ENCODE data around the gene SLU7.

The SLU7 gene

GRCh38 chr5:160462167-160462566, 43.3 kb upstream of the SLU7 start:
- no peak for TF ChIP-seq FOXP2 (optimal IDR thresholded peaks at IDR 0.05; ENCODE audit: borderline replicate concordance, extremely low read depth, extremely low read length, insufficient read depth)
- TF ChIP-seq POLR2AphosphoS5 (IDR thresholded peaks at IDR 0.05; ENCODE audit: low read depth, low read length), result no peak
- TF ChIP-seq SIN3A (IDR thresholded peaks at IDR 0.05; ENCODE audit: borderline replicate concordance, insufficient read depth, low read length), result no peak
- no peak for TF ChIP-seq TAF1 (IDR thresholded peaks at IDR 0.05; ENCODE audit: borderline replicate concordance, insufficient read depth, low read length)
- TF ChIP-seq, protein P1, sequence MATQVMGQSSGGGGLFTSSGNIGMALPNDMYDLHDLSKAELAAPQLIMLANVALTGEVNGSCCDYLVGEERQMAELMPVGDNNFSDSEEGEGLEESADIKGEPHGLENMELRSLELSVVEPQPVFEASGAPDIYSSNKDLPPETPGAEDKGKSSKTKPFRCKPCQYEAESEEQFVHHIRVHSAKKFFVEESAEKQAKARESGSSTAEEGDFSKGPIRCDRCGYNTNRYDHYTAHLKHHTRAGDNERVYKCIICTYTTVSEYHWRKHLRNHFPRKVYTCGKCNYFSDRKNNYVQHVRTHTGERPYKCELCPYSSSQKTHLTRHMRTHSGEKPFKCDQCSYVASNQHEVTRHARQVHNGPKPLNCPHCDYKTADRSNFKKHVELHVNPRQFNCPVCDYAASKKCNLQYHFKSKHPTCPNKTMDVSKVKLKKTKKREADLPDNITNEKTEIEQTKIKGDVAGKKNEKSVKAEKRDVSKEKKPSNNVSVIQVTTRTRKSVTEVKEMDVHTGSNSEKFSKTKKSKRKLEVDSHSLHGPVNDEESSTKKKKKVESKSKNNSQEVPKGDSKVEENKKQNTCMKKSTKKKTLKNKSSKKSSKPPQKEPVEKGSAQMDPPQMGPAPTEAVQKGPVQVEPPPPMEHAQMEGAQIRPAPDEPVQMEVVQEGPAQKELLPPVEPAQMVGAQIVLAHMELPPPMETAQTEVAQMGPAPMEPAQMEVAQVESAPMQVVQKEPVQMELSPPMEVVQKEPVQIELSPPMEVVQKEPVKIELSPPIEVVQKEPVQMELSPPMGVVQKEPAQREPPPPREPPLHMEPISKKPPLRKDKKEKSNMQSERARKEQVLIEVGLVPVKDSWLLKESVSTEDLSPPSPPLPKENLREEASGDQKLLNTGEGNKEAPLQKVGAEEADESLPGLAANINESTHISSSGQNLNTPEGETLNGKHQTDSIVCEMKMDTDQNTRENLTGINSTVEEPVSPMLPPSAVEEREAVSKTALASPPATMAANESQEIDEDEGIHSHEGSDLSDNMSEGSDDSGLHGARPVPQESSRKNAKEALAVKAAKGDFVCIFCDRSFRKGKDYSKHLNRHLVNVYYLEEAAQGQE (IDR thresholded peaks at IDR 0.05; ENCODE audit: insufficient read depth in 1 of 2, low read depth in 2 of 2, low read length in 2 of 2), result no peak

GRCh38 chr5:160461378-160461777, 42.5 kb upstream of the SLU7 start:
- TF ChIP-seq SIN3A (IDR thresholded peaks at IDR 0.05; ENCODE audit: borderline replicate concordance, insufficient read depth, low read length), result no peak
- TF ChIP-seq FOXP2 (optimal IDR thresholded peaks at IDR 0.05; ENCODE audit: borderline replicate concordance, extremely low read depth, extremely low read length, insufficient read depth), result no peak
- no peak for TF ChIP-seq POLR2AphosphoS5 (IDR thresholded peaks at IDR 0.05; ENCODE audit: low read depth, low read length)
- TF ChIP-seq TAF1 (IDR thresholded peaks at IDR 0.05; ENCODE audit: borderline replicate concordance, insufficient read depth, low read length), result no peak
- TF ChIP-seq, protein P1 (IDR thresholded peaks at IDR 0.05; ENCODE audit: insufficient read depth in 1 of 2, low read depth in 2 of 2, low read length in 2 of 2), result no peak

DNA sequence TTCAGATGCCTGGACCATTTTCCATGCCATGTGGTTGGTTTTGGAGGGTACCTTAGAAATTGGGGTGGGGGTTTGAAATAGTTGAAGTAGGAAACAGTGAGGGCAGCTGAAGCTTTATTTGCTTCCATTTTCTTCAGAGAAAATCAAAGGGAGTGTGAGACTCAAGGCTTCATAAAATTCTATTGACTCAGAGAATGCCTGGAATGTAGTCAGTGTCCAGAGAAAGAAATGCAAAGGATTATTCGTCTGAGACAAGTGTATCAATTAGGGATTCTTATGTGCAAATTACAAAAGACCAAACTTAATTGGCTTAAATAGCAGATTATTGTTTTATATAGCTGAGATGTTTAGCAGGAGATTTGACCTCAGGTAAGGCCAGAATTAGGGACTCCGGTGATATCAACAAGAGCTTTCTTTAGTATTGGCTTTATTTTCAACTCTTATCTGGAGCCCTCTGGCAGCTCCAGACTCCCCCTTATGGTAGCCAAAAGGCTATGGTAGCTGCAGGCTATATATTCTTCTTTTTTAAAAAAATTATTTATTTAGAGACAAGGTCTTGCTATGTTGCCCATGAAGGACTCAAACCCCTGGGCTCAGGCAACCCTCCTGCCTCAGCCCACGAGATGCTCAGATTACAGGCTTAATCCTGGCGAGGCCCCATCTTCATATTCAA, 41.6 kb upstream of the SLU7 start:
- TF ChIP-seq, protein P1 (IDR thresholded peaks at IDR 0.05; ENCODE audit: insufficient read depth in 1 of 2, low read depth in 2 of 2, low read length in 2 of 2), result no peak
- TF ChIP-seq TAF1 (IDR thresholded peaks at IDR 0.05; ENCODE audit: borderline replicate concordance, insufficient read depth, low read length) (no peak), FOXP2 (optimal IDR thresholded peaks at IDR 0.05; ENCODE audit: borderline replicate concordance, extremely low read depth, extremely low read length, insufficient read depth) (no peak), SIN3A (IDR thresholded peaks at IDR 0.05; ENCODE audit: borderline replicate concordance, insufficient read depth, low read length) (no peak), POLR2AphosphoS5 (IDR thresholded peaks at IDR 0.05; ENCODE audit: low read depth, low read length) (no peak)

DNA sequence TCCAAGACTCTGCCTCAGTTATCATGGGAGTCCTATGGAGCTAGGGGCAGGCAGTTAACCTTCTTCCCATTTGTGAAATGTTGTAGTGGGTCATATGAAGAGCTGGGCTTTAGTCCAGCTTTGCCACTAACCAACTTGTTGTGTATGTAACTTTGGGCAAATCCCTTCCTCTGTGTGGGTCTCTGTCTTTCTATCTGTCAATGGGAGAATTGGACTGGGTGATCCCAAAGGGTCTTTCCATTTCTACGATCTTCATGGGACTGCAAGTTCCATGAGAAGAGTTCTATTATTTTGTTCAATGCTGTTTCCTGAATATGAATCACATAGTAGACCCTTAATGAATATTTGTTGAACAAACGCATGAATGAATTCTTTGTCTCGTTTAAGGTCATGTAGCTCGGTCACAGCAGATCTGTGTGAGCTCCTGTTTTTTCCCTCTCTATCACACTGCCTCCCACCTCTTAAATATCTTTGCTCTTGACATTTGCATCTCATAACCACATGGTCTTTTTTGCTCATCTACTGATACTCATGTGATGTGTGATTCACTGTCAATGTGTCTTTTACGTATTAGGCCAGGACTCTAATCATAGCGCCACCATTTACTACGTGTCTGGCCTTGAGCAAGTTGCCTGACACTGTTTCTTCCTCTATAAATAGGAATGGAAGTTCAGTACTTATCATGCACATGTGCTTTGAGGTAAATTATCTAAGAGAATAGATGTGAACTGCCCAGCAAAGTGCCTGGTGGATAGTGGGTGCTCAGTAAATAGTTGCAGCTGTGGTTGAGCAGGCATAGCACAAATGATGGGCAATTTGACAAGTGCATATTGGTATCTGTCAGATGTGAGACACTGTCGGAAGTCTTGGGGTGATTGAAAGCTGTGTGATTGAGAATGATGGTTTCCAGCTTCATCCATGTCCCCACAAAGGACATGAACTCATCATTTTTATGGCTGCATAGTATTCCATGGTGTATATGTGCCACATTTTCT, 40.2 kb upstream of the SLU7 start:
- TF ChIP-seq, protein P1 (IDR thresholded peaks at IDR 0.05; ENCODE audit: insufficient read depth in 1 of 2, low read depth in 2 of 2, low read length in 2 of 2), result no peak
- TF ChIP-seq FOXP2 (optimal IDR thresholded peaks at IDR 0.05; ENCODE audit: borderline replicate concordance, extremely low read depth, extremely low read length, insufficient read depth) (no peak), SIN3A (IDR thresholded peaks at IDR 0.05; ENCODE audit: borderline replicate concordance, insufficient read depth, low read length) (no peak), TAF1 (IDR thresholded peaks at IDR 0.05; ENCODE audit: borderline replicate concordance, insufficient read depth, low read length) (no peak), POLR2AphosphoS5 (IDR thresholded peaks at IDR 0.05; ENCODE audit: low read depth, low read length) (no peak)
